ENCODE measurements around the gene TESMIN.

Gene TESMIN

GRCh38 chr11:68775951-68776388 lies 24.6 kb upstream of the TESMIN start:
- H3K4me3 ChIP-seq (ENCODE audit: low read length) = no peak overlapping the region
- no peaks in the 10 kb centered on the region for H3K9me3 ChIP-seq (ENCODE audit: control insufficient read depth, low read length)
- peaks cover 50% of the 10 kb centered on the region for H3K36me3 ChIP-seq (ENCODE audit: control insufficient read depth, insufficient read depth, low read length, severe bottlenecking)
- H3K9ac ChIP-seq (ENCODE audit: low read length) = no peak overlapping the region
- H3K27me3 ChIP-seq (replicated peaks; ENCODE audit: control insufficient read depth, insufficient read depth, low read length) = no peaks in the 10 kb centered on the region
- no peaks in the 10 kb centered on the region for H3K4me1 ChIP-seq (ENCODE audit: control insufficient read depth, insufficient read depth, low read length)
- no peak for DNase-seq (ENCODE audit: low read depth)

GRCh38 chr11:68774194-68774585 lies 22.9 kb upstream of the TESMIN start:
- DNase-seq (ENCODE audit: low read depth) = no peak
- H3K9me3 ChIP-seq (ENCODE audit: control insufficient read depth, low read length) = no peaks in the 10 kb centered on the region
- no peak overlapping the region for H3K9ac ChIP-seq (ENCODE audit: low read length)
- H3K36me3 ChIP-seq (ENCODE audit: control insufficient read depth, insufficient read depth, low read length, severe bottlenecking) = peaks cover 45% of the 10 kb centered on the region
- H3K27me3 ChIP-seq (replicated peaks; ENCODE audit: control insufficient read depth, insufficient read depth, low read length) = no peaks in the 10 kb centered on the region
- H3K4me3 ChIP-seq (ENCODE audit: low read length) = no peak overlapping the region
- no peaks in the 10 kb centered on the region for H3K4me1 ChIP-seq (ENCODE audit: control insufficient read depth, insufficient read depth, low read length)

- Histone ChIP-seq H3K27me3 (replicated peaks; ENCODE audit: control insufficient read depth, insufficient read depth, low read length) (no peaks in the 10 kb centered on the region), H3K9ac (ENCODE audit: low read length) (no peak overlapping the region), H3K9me3 (ENCODE audit: control insufficient read depth, low read length) (no peaks in the 10 kb centered on the region), H3K36me3 (ENCODE audit: control insufficient read depth, insufficient read depth, low read length, severe bottlenecking) (peaks cover 45% of the 10 kb centered on the region), H3K4me1 (ENCODE audit: control insufficient read depth, insufficient read depth, low read length) (no peaks in the 10 kb centered on the region), H3K4me3 (ENCODE audit: low read length) (no peak overlapping the region)
- DNase-seq (ENCODE audit: low read depth) = no peak
Measured at GRCh38 chr11:68773521-68774193, 22.3 kb upstream of the TESMIN start.

GRCh38 chr11:68772936-68773335 lies 21.6 kb upstream of the TESMIN start:
- Histone ChIP-seq H3K36me3 (ENCODE audit: control insufficient read depth, insufficient read depth, low read length, severe bottlenecking) (peaks cover 45% of the 10 kb centered on the region), H3K9ac (ENCODE audit: low read length) (no peak overlapping the region), H3K4me1 (ENCODE audit: control insufficient read depth, insufficient read depth, low read length) (no peaks in the 10 kb centered on the region)

GRCh38 chr11:68770781-68771180 lies 19.5 kb upstream of the TESMIN start:
- no peak for DNase-seq (ENCODE audit: low read depth)
- no peak overlapping the region for H3K9ac ChIP-seq (ENCODE audit: low read length)
- H3K4me3 ChIP-seq (ENCODE audit: low read length) = no peak overlapping the region
- H3K27me3 ChIP-seq (replicated peaks; ENCODE audit: control insufficient read depth, insufficient read depth, low read length) = no peaks in the 10 kb centered on the region
- no peaks in the 10 kb centered on the region for H3K9me3 ChIP-seq (ENCODE audit: control insufficient read depth, low read length)
- no peaks in the 10 kb centered on the region for H3K4me1 ChIP-seq (ENCODE audit: control insufficient read depth, insufficient read depth, low read length)
- H3K36me3 ChIP-seq (ENCODE audit: control insufficient read depth, insufficient read depth, low read length, severe bottlenecking) = peaks cover 40% of the 10 kb centered on the region

More at GRCh38 chr11:68772936-68773335, 21.6 kb upstream of the TESMIN start:
- no peak for DNase-seq (ENCODE audit: low read depth)
- H3K27me3 ChIP-seq (replicated peaks; ENCODE audit: control insufficient read depth, insufficient read depth, low read length) = no peaks in the 10 kb centered on the region
- H3K4me3 ChIP-seq (ENCODE audit: low read length) = no peak overlapping the region
- no peaks in the 10 kb centered on the region for H3K9me3 ChIP-seq (ENCODE audit: control insufficient read depth, low read length)

GRCh38 chr11:68767672-68768071 lies 16.4 kb upstream of the TESMIN start:
- Histone ChIP-seq H3K4me3 (ENCODE audit: low read length) (no peak overlapping the region), H3K27me3 (replicated peaks; ENCODE audit: control insufficient read depth, insufficient read depth, low read length) (no peaks in the 10 kb centered on the region), H3K9me3 (ENCODE audit: control insufficient read depth, low read length) (no peaks in the 10 kb centered on the region), H3K9ac (ENCODE audit: low read length) (no peak overlapping the region), H3K36me3 (ENCODE audit: control insufficient read depth, insufficient read depth, low read length, severe bottlenecking) (peaks cover 20% of the 10 kb centered on the region), H3K4me1 (ENCODE audit: control insufficient read depth, insufficient read depth, low read length) (no peaks in the 10 kb centered on the region)
- no peak for DNase-seq (ENCODE audit: low read depth)

- Histone ChIP-seq H3K9ac (ENCODE audit: low read length) (no peak overlapping the region), H3K4me3 (ENCODE audit: low read length) (no peak overlapping the region), H3K36me3 (ENCODE audit: control insufficient read depth, insufficient read depth, low read length, severe bottlenecking) (peaks cover 21% of the 10 kb centered on the region), H3K27me3 (replicated peaks; ENCODE audit: control insufficient read depth, insufficient read depth, low read length) (no peaks in the 10 kb centered on the region), H3K9me3 (ENCODE audit: control insufficient read depth, low read length) (no peaks in the 10 kb centered on the region), H3K4me1 (ENCODE audit: control insufficient read depth, insufficient read depth, low read length) (no peaks in the 10 kb centered on the region)
- DNase-seq (ENCODE audit: low read depth) = no peak
Measured at GRCh38 chr11:68766786-68767185, 15.5 kb upstream of the TESMIN start.

GRCh38 chr11:68764746-68765145 lies 13.4 kb upstream of the TESMIN start:
- DNase-seq (ENCODE audit: low read depth) = no peak
- H3K9ac ChIP-seq (ENCODE audit: low read length) = no peak overlapping the region
- H3K36me3 ChIP-seq (ENCODE audit: control insufficient read depth, insufficient read depth, low read length, severe bottlenecking) = peaks cover 16% of the 10 kb centered on the region
- H3K4me1 ChIP-seq (ENCODE audit: control insufficient read depth, insufficient read depth, low read length) = no peaks in the 10 kb centered on the region
- H3K27me3 ChIP-seq (replicated peaks; ENCODE audit: control insufficient read depth, insufficient read depth, low read length) = no peaks in the 10 kb centered on the region
- no peaks in the 10 kb centered on the region for H3K9me3 ChIP-seq (ENCODE audit: control insufficient read depth, low read length)
- H3K4me3 ChIP-seq (ENCODE audit: low read length) = no peak overlapping the region

- no peak overlapping the region for H3K9ac ChIP-seq (ENCODE audit: low read length)
- H3K27me3 ChIP-seq (replicated peaks; ENCODE audit: control insufficient read depth, insufficient read depth, low read length) = no peaks in the 10 kb centered on the region
- no peaks in the 10 kb centered on the region for H3K9me3 ChIP-seq (ENCODE audit: control insufficient read depth, low read length)
- DNase-seq (ENCODE audit: low read depth) = no peak
- H3K4me3 ChIP-seq (ENCODE audit: low read length) = no peak overlapping the region
- peaks cover 16% of the 10 kb centered on the region for H3K36me3 ChIP-seq (ENCODE audit: control insufficient read depth, insufficient read depth, low read length, severe bottlenecking)
- no peaks in the 10 kb centered on the region for H3K4me1 ChIP-seq (ENCODE audit: control insufficient read depth, insufficient read depth, low read length)
Measured at GRCh38 chr11:68763926-68764657, 12.8 kb upstream of the TESMIN start.

- Histone ChIP-seq H3K36me3 (ENCODE audit: control insufficient read depth, insufficient read depth, low read length, severe bottlenecking) (peaks cover 17% of the 10 kb centered on the region), H3K4me3 (ENCODE audit: low read length) (no peak overlapping the region), H3K9me3 (ENCODE audit: control insufficient read depth, low read length) (no peaks in the 10 kb centered on the region), H3K4me1 (ENCODE audit: control insufficient read depth, insufficient read depth, low read length) (no peaks in the 10 kb centered on the region), H3K27me3 (replicated peaks; ENCODE audit: control insufficient read depth, insufficient read depth, low read length) (no peaks in the 10 kb centered on the region), H3K9ac (ENCODE audit: low read length) (no peak overlapping the region)
- DNase-seq (ENCODE audit: low read depth) = no peak
Measured at GRCh38 chr11:68763181-68763721, 11.9 kb upstream of the TESMIN start.

GRCh38 chr11:68762481-68762880 lies 11.2 kb upstream of the TESMIN start:
- Histone ChIP-seq H3K9ac (ENCODE audit: low read length) (no peak overlapping the region), H3K4me3 (ENCODE audit: low read length) (no peak overlapping the region), H3K9me3 (ENCODE audit: control insufficient read depth, low read length) (no peaks in the 10 kb centered on the region), H3K4me1 (ENCODE audit: control insufficient read depth, insufficient read depth, low read length) (no peaks in the 10 kb centered on the region), H3K36me3 (ENCODE audit: control insufficient read depth, insufficient read depth, low read length, severe bottlenecking) (peaks cover 25% of the 10 kb centered on the region), H3K27me3 (replicated peaks; ENCODE audit: control insufficient read depth, insufficient read depth, low read length) (no peaks in the 10 kb centered on the region)
- no peak for DNase-seq (ENCODE audit: low read depth)
